NT2/D1 (cell line): ENCODE data around the gene AKT3.

ENCODE experiments used
- SUZ12 ChIP-seq: IDR thresholded peaks from 2 replicates; pipeline ENCODE4 v1.6.1; 2011; ENCODE audit not compliant: insufficient read length, insufficient read depth; ENCODE audit errors: extremely low read depth
- YY1 ChIP-seq: IDR thresholded peaks from 2 replicates; pipeline ENCODE4 v1.6.1; 2011; ENCODE audit not compliant: insufficient read length, insufficient read depth

GRCh38 chr1:243507001-243507671, 342.9 kb downstream of the AKT3 start:
- TF ChIP-seq YY1 (no peak), SUZ12 (no peak)
